Measurements from ENCODE around the gene ABCA9. TPM values are rescaled to one million over a fixed set of nuclear protein-coding genes. Genes with fewer than 3 reads are reported as not detected.

Gene ABCA9
- total RNA-seq, 1 experiment from 2014 or later, result not detected

Other genes with a start within 250 kb of the ABCA9 start
- not detected in 2 replicates for gene ABCA8, start 105.5 kb downstream of the ABCA9 start, total RNA-seq (2014; rRNA removed; shearing (Covaris generic))
- 0.03 and 0.37 TPM in 2 replicates for gene ABCA6, start 81.0 kb upstream of the ABCA9 start, total RNA-seq (2014; rRNA removed; shearing (Covaris generic))
- 0.10 and 0.31 TPM in 2 replicates for gene ABCA10, start 167.9 kb upstream of the ABCA9 start, total RNA-seq (2014; rRNA removed; shearing (Covaris generic))